DMS79 (cell line): ENCODE measurements around the gene TPCN2.

Source experiments
- DNase-seq: peaks from one replicate; lab custom pipeline; 2025; lab: John Stamatoyannopoulos, UW

The TPCN2 gene

GRCh38 chr11:69113646-69114340, 65.1 kb downstream of the TPCN2 start:
- no peak for DNase-seq

- DNase-seq, result no peak
These were observed 65.6 kb downstream of the TPCN2 start for GRCh38 chr11:69114362-69114761.

GRCh38 chr11:69114811-69115523, 66.2 kb downstream of the TPCN2 start:
- DNase-seq, result no peak

GRCh38 chr11:69115586-69116560, 67.1 kb downstream of the TPCN2 start:
- no peak for DNase-seq

GRCh38 chr11:69116671-69117070, 67.9 kb downstream of the TPCN2 start:
- DNase-seq, result no peak

- DNase-seq, result no peak
These were observed 70.5 kb downstream of the TPCN2 start for GRCh38 chr11:69119190-69119589.

GRCh38 chr11:69120096-69120875, 71.6 kb downstream of the TPCN2 start:
- DNase-seq, result no peak

GRCh38 chr11:69121021-69121420, 72.3 kb downstream of the TPCN2 start:
- DNase-seq, result no peak

- DNase-seq, result no peak
These were observed 73.0 kb downstream of the TPCN2 start for GRCh38 chr11:69121621-69122325.

- no peak for DNase-seq
These were observed 73.5 kb downstream of the TPCN2 start for GRCh38 chr11:69122326-69122629.

GRCh38 chr11:69122630-69123431, 74.1 kb downstream of the TPCN2 start:
- DNase-seq, result no peak

- no peak for DNase-seq
These were observed 75.1 kb downstream of the TPCN2 start for GRCh38 chr11:69123593-69124545.

GRCh38 chr11:69125861-69126260, 77.1 kb downstream of the TPCN2 start:
- no peak for DNase-seq

- no peak for DNase-seq
These were observed 77.6 kb downstream of the TPCN2 start for GRCh38 chr11:69126286-69126685.

GRCh38 chr11:69127081-69127850, 78.5 kb downstream of the TPCN2 start:
- DNase-seq, result no peak

- DNase-seq, result no peak
These were observed 79.2 kb downstream of the TPCN2 start for GRCh38 chr11:69127884-69128283.

GRCh38 chr11:69129053-69129452, 80.3 kb downstream of the TPCN2 start:
- DNase-seq, result no peak

GRCh38 chr11:69129647-69130046, 80.9 kb downstream of the TPCN2 start:
- DNase-seq, result no peak
